CD14-positive monocyte (primary cell): ENCODE results near the gene SNRPF. TPM values are rescaled to one million over a fixed set of nuclear protein-coding genes. Genes with fewer than 3 reads are reported as not detected.

Source experiments
- DNase-seq, 3 donors: peaks; one replicate each; pipeline ENCODE4 v3.0.0-alpha.2; 2011 to 2022
- H2AFZ ChIP-seq: 2 replicates; pipeline ENCODE4 v1.6.0; 2012; ENCODE audit warnings: mild to moderate bottlenecking, low read depth, low read length, inconsistent platforms; ENCODE audit not compliant: insufficient read depth, poor library complexity, severe bottlenecking
- H3K27ac ChIP-seq, 2 donors: 1 replicate in 1 of 2; 2 replicates in 1 of 2; pipeline ENCODE4 v1.5.1; 2012 to 2013; ENCODE audit warnings: low read length in 2 of 2, control low read depth in 1 of 2, inconsistent platforms in 1 of 2, low read depth in 1 of 2, mild to moderate bottlenecking in 1 of 2
- H3K27me3 ChIP-seq, 2 donors: one replicate each; pipeline versions ENCODE4 v1.6.0 to v1.6.1; 2011 to 2013; ENCODE audit warnings: low read length in 2 of 2; ENCODE audit not compliant: control insufficient read depth in 2 of 2, insufficient read depth in 2 of 2
- H3K36me3 ChIP-seq, 2 donors: replicated peaks in 1 of 2; 1 replicate in 1 of 2; 2 replicates in 1 of 2; pipeline versions ENCODE4 v1.5.1 to v1.6.1; 2012 to 2013; ENCODE audit warnings: low read length in 2 of 2, control low read depth in 1 of 2, inconsistent platforms in 1 of 2, mild to moderate bottlenecking in 1 of 2; ENCODE audit not compliant: insufficient read depth in 2 of 2, control insufficient read depth in 1 of 2
- H3K4me1 ChIP-seq, 2 donors: 1 replicate in 1 of 2; 2 replicates in 1 of 2; pipeline versions ENCODE4 v1.5.1 to v1.6.1; 2012 to 2013; ENCODE audit warnings: low read length in 2 of 2, control low read depth in 1 of 2, inconsistent platforms in 1 of 2, mild to moderate bottlenecking in 1 of 2, moderate library complexity in 1 of 2; ENCODE audit not compliant: insufficient read depth in 2 of 2, control insufficient read depth in 1 of 2
- H3K4me2 ChIP-seq: replicated peaks from 2 replicates; pipeline ENCODE3; 2012; ENCODE audit warnings: low read length, moderate library complexity, mild to moderate bottlenecking; ENCODE audit not compliant: poor library complexity, severe bottlenecking; ENCODE audit errors: extremely low read depth
- H3K4me3 ChIP-seq, 3 experiments: fragments of 200-600 bp in 1 of 3; sonication (generic) in 1 of 3; replicated peaks in 1 of 3; 1 replicate in 2 of 3; 2 replicates in 1 of 3; pipeline ENCODE4 v1.5.1; 2011 to 2013; ENCODE audit warnings: low read length in 3 of 3, mild to moderate bottlenecking in 3 of 3, control low read depth in 2 of 3, low read depth in 2 of 3, inconsistent platforms in 1 of 3, moderate library complexity in 1 of 3
- H3K79me2 ChIP-seq: 2 replicates; pipeline ENCODE4 v1.6.0; 2012; ENCODE audit warnings: mild to moderate bottlenecking, control low read depth, inconsistent platforms, low read length, moderate library complexity; ENCODE audit not compliant: insufficient read depth
- H3K9ac ChIP-seq: 2 replicates; pipeline ENCODE4 v1.6.0; 2017; ENCODE audit warnings: low read length, mild to moderate bottlenecking; ENCODE audit not compliant: insufficient read depth, poor library complexity, severe bottlenecking
- H3K9me3 ChIP-seq, 2 donors: replicated peaks in 1 of 2; 1 replicate in 1 of 2; 2 replicates in 1 of 2; pipeline versions ENCODE4 v1.5.1 to v1.6.1; 2012 to 2013; ENCODE audit warnings: low read length in 2 of 2, control low read depth in 1 of 2; ENCODE audit not compliant: control insufficient read depth in 1 of 2, insufficient read depth in 1 of 2
- H4K20me1 ChIP-seq: 2 replicates; pipeline ENCODE4 v1.6.0; 2012; ENCODE audit warnings: mild to moderate bottlenecking, low read length, control low read depth, moderate library complexity; ENCODE audit not compliant: insufficient read depth
- H3K27ac Mint-ChIP-seq, 7 donors: one replicate each; pipeline ENCODE4 v1.8.0; 2020; ENCODE audit warnings: mild to moderate bottlenecking in 7 of 7, mixed read lengths in 7 of 7, moderate library complexity in 6 of 7, inconsistent platforms in 2 of 7
- H3K27me3 Mint-ChIP-seq, 3 donors: one replicate each; pipeline ENCODE4 v1.8.0; 2021 to 2022; ENCODE audit warnings: low read depth in 3 of 3, mild to moderate bottlenecking in 3 of 3, mixed read lengths in 3 of 3, moderate library complexity in 3 of 3, inconsistent platforms in 1 of 3
- H3K36me3 Mint-ChIP-seq, 2 donors: one replicate each; pipeline ENCODE4 v1.8.0; 2020; ENCODE audit warnings: mixed read lengths in 2 of 2, inconsistent platforms in 1 of 2, mild to moderate bottlenecking in 1 of 2
- H3K4me1 Mint-ChIP-seq: one replicate; pipeline ENCODE4 v1.8.0; 2020; ENCODE audit warnings: mild to moderate bottlenecking, mixed read lengths
- H3K4me3 Mint-ChIP-seq, 2 donors: one replicate each; pipeline ENCODE4 v1.8.0; 2020; ENCODE audit warnings: mild to moderate bottlenecking in 2 of 2, mixed read lengths in 2 of 2, moderate library complexity in 1 of 2
- H3K9me3 Mint-ChIP-seq, 7 donors: one replicate each; pipeline ENCODE4 v1.8.0; 2020 to 2022; ENCODE audit warnings: mixed read lengths in 7 of 7, mild to moderate bottlenecking in 6 of 7, moderate library complexity in 6 of 7, inconsistent platforms in 2 of 7
- CTCF ChIP-seq: fragments of 200-600 bp; IDR thresholded peaks from one replicate; pipeline ENCODE4 v1.8.0; 2022; ENCODE audit warnings: antibody characterized with exemption, mild to moderate bottlenecking
- WGBS: methylation state at CpG from one replicate; pipeline ENCODE4 v1.1.5; 2013; ENCODE audit warnings: missing lambda C conversion rate; ENCODE audit not compliant: insufficient coverage; 5-methylcytosine and 5-hydroxymethylcytosine counted together
- intact Hi-C, 2 donors: fragments of 100-400 bp; cut with micrococcal nuclease; formaldehyde crosslinking; loops; one replicate each; pipeline versions ENCODE4 v1.15.0 to v1.15.1; 2023
- polyA plus RNA-seq, 3 donors: library from polyadenylated mRNA; depleted of rRNA in 1 of 3; unstranded in 2 of 3; stranded (reverse) in 1 of 3; fragments of 300-500 nt in 2 of 3; fragments of >200 nt in 1 of 3; fragmentation: Illumina TruSeq in 2 of 3; gene quantifications; 1 replicate in 2 of 3; 2 replicates in 1 of 3; pipeline ENCODE4 v1.2.3, GENCODE V29; 2012 to 2021

SNRPF gene
- polyA plus RNA-seq, 3 donors: 9.0 to 28.5 (median 23.5) TPM

GRCh38 chr12:95880895-95881294 is 22.1 kb downstream of the SNRPF start:
- no peak overlapping the region for H3K4me3 ChIP-seq
- H3K9ac ChIP-seq: no peak overlapping the region
- peaks cover 0 to 4% of the 10 kb centered on the region in 2 donors for H3K9me3 ChIP-seq
- Mint-ChIP-seq H3K9me3 (peaks cover 0 to 5% (median 0%) of the 10 kb centered on the region in 7 donors), H3K36me3 (no peaks in the 10 kb centered on the region), H3K4me1 (no peaks in the 10 kb centered on the region), H3K27ac (no peak overlapping the region), H3K4me3 (no peak overlapping the region), H3K27me3 (peaks cover 0 to 3% (median 0%) of the 10 kb centered on the region in 3 donors)
- no CpG with 5 or more reads among the region's 1 CpG for WGBS
- no peak for TF ChIP-seq CTCF
- H3K27ac ChIP-seq: no peak overlapping the region
- H3K4me2 ChIP-seq: no peak overlapping the region
- no peaks in the 10 kb centered on the region for H3K79me2 ChIP-seq
- no peak overlapping the region for H2AFZ ChIP-seq
- no peaks in the 10 kb centered on the region for H3K4me1 ChIP-seq
- no peaks in the 10 kb centered on the region for H4K20me1 ChIP-seq
- intact Hi-C loops: no loop called here
- H3K27me3 ChIP-seq: no peaks in the 10 kb centered on the region
- no peak for DNase-seq
- H3K36me3 ChIP-seq: no peaks in the 10 kb centered on the region

- Histone ChIP-seq H2AFZ (no peak overlapping the region), H3K79me2 (no peaks in the 10 kb centered on the region), H3K4me2 (no peak overlapping the region), H3K9me3 (peaks cover 0 to 4% of the 10 kb centered on the region in 2 donors), H3K27me3 (no peaks in the 10 kb centered on the region), H3K4me3 (no peak overlapping the region), H3K9ac (no peak overlapping the region), H3K27ac (no peak overlapping the region), H3K36me3 (no peaks in the 10 kb centered on the region), H4K20me1 (no peaks in the 10 kb centered on the region), H3K4me1 (no peaks in the 10 kb centered on the region)
- DNase-seq: no peak
- TF ChIP-seq CTCF: no peak
- WGBS: no CpG with 5 or more reads among the region's 3 CpGs
- intact Hi-C loops: no loop called here
- Mint-ChIP-seq H3K9me3 (peaks cover 0 to 5% (median 0%) of the 10 kb centered on the region in 7 donors), H3K36me3 (no peaks in the 10 kb centered on the region), H3K27ac (no peak overlapping the region), H3K27me3 (peaks cover 0 to 5% (median 0%) of the 10 kb centered on the region in 3 donors), H3K4me3 (no peak overlapping the region), H3K4me1 (no peaks in the 10 kb centered on the region)
Observed at GRCh38 chr12:95881331-95881955, 22.7 kb downstream of the SNRPF start.
